HL-60/S4 treated with retinoic acid at 250 ng/mL for 4 days and 3 days (cell line): ENCODE measurements around the gene LPAR6.
"Not testable (repeated sequence)": the region's sequence is repeated elsewhere in the genome, so short reads cannot be mapped to it uniquely, and the experiment has no call there.

Experiments used
- in situ Hi-C: fragments of 300-500 bp; cut with MboI; formaldehyde crosslinking; loops from 2 replicates; pipeline ENCODE4 v1.7.0; 2022; ENCODE audit warnings: low sequenced_read_pairs

LPAR6 gene

GRCh38 chr13:48412881-48413351 lies at the start of gene LPAR6:
Gene LPAR6 (minus strand): TSS chr13:48413113. CDS start chr13:48412423, 690 bp downstream.
- in situ Hi-C loops: no loop called here

- in situ Hi-C loops: no loop called here
Observed at GRCh38 chr13:48457578-48458242, 44.8 kb upstream of the LPAR6 start.

GRCh38 chr13:48456546-48456945 lies 43.6 kb upstream of the LPAR6 start:
- in situ Hi-C loops: no loop called here

GRCh38 chr13:48451196-48451595 lies 38.3 kb upstream of the LPAR6 start:
- in situ Hi-C loops: not testable (repeated sequence)

- in situ Hi-C loops: no loop called here
Observed at GRCh38 chr13:48449656-48450055, 36.7 kb upstream of the LPAR6 start.

GRCh38 chr13:48448959-48449614 lies 36.2 kb upstream of the LPAR6 start:
- in situ Hi-C loops: no loop called here

GRCh38 chr13:48448285-48448958 lies 35.5 kb upstream of the LPAR6 start:
- in situ Hi-C loops: no loop called here

GRCh38 chr13:48446464-48446863 lies 33.6 kb upstream of the LPAR6 start:
- in situ Hi-C loops: no loop called here

- in situ Hi-C loops: no loop called here
Observed at GRCh38 chr13:48443442-48444208, 30.7 kb upstream of the LPAR6 start.

- in situ Hi-C loops: no loop called here
Observed at GRCh38 chr13:48437371-48437770, 24.5 kb upstream of the LPAR6 start.

- in situ Hi-C loops: no loop called here
Observed at GRCh38 chr13:48436661-48437288, 23.9 kb upstream of the LPAR6 start.

GRCh38 chr13:48434200-48434599 lies 21.3 kb upstream of the LPAR6 start:
- in situ Hi-C loops: no loop called here

GRCh38 chr13:48431987-48432615 lies 19.2 kb upstream of the LPAR6 start:
- in situ Hi-C loops: no loop called here

GRCh38 chr13:48431431-48431830 lies 18.5 kb upstream of the LPAR6 start:
- in situ Hi-C loops: no loop called here

- in situ Hi-C loops: no loop called here
Observed at GRCh38 chr13:48429886-48430285, 17.0 kb upstream of the LPAR6 start.

- in situ Hi-C loops: no loop called here
Observed at GRCh38 chr13:48429036-48429435, 16.1 kb upstream of the LPAR6 start.

- in situ Hi-C loops: not testable (repeated sequence)
Observed at GRCh38 chr13:48426755-48427298, 13.9 kb upstream of the LPAR6 start.

- in situ Hi-C loops: no loop called here
Observed at GRCh38 chr13:48426052-48426451, 13.1 kb upstream of the LPAR6 start.

- in situ Hi-C loops: no loop called here
Observed at GRCh38 chr13:48424212-48424611, 11.3 kb upstream of the LPAR6 start.

GRCh38 chr13:48422003-48422402 lies 9.1 kb upstream of the LPAR6 start:
- in situ Hi-C loops: not testable (repeated sequence)
